Heart right ventricle (tissue), 16 donors: ENCODE data around the gene ANKRD13D. TPM values are rescaled to one million over a fixed set of nuclear protein-coding genes. Genes with fewer than 3 reads are reported as not detected.

Source experiments
- ATAC-seq, 8 donors: fragments of 200-7000 bp; cut with Tn5 transposase; one replicate each; pipeline ENCODE4 v1.9.1; 2020; ENCODE audit warnings: mild to moderate bottlenecking in 8 of 8, moderate library complexity in 8 of 8, moderate number of reproducible peaks in 1 of 8
- DNase-seq, 2 donors: peaks; one replicate each; pipeline ENCODE4 v3.0.0-alpha.2; 2020
- H3K27ac ChIP-seq, 10 donors: fragments of 200-600 bp; sonication (generic) in 2 of 10; one replicate each; pipeline versions ENCODE4 v1.5.0 to v1.8.0; 2020 to 2022; ENCODE audit warnings: mild to moderate bottlenecking in 3 of 10
- H3K27me3 ChIP-seq, 7 donors: fragments of 200-600 bp; one replicate each; pipeline ENCODE4 v1.8.0; 2021 to 2022; ENCODE audit warnings: mild to moderate bottlenecking in 2 of 7
- H3K36me3 ChIP-seq, 9 donors: fragments of 200-600 bp; sonication (generic) in 1 of 9; one replicate each; pipeline versions ENCODE4 v1.5.0 to v1.8.0; 2020 to 2022; ENCODE audit warnings: mild to moderate bottlenecking in 2 of 9
- H3K4me1 ChIP-seq, 9 donors: fragments of 200-600 bp; sonication (generic) in 1 of 9; one replicate each; pipeline versions ENCODE4 v1.5.0 to v1.8.0; 2020 to 2022; ENCODE audit warnings: mild to moderate bottlenecking in 4 of 9
- H3K4me3 ChIP-seq, 10 donors: fragments of 200-600 bp; sonication (generic) in 2 of 10; one replicate each; pipeline versions ENCODE4 v1.5.0 to v1.8.0; 2020 to 2022; ENCODE audit warnings: mild to moderate bottlenecking in 7 of 10, moderate library complexity in 2 of 10
- H3K9me3 ChIP-seq, 11 donors: fragments of 200-600 bp in 10 of 11; sonication (generic) in 2 of 11; one replicate each; pipeline versions ENCODE4 v1.5.0 to v1.8.0; 2013 to 2022; ENCODE audit warnings: mild to moderate bottlenecking in 2 of 11, control low read depth in 1 of 11, moderate library complexity in 1 of 11
- WGBS, 2 donors: extraction: QIAGEN DNeasy Blood & Tissue Kit; methylation state at CpG; one replicate each; pipeline ENCODE4 v1.1.7; 2013; ENCODE audit warnings: inconsistent platforms in 1 of 2; 5-methylcytosine and 5-hydroxymethylcytosine counted together
- intact Hi-C, 10 donors: fragments of 100-400 bp; cut with DNase I; formaldehyde crosslinking; loops; one replicate each; pipeline versions ENCODE4 v1.11.1 to v1.14.2; 2022
- polyA plus RNA-seq, 2 donors: library from polyadenylated mRNA; stranded (reverse); fragments of 200-250 nt; gene quantifications; one replicate each; pipeline ENCODE4 v1.2.3, GENCODE V29; 2013
- total RNA-seq, 10 donors: library from RNA; stranded (reverse); fragmentation: NEBNext Ultra II Directional in 3 of 10; extraction: Animal tissue kit (Norgen Biotek cat#: 25700) in 3 of 10; gene quantifications; one replicate each; pipeline versions ENCODE4 v1.2.1 to v1.2.4, GENCODE V29; 2021 to 2023
- TF ChIP-seq, protein P1 (sequence below), 9 donors: fragments of 200-600 bp; sonication (generic) in 2 of 9; IDR thresholded peaks; one replicate each; pipeline versions ENCODE4 v1.5.0 to v1.8.0; 2021 to 2022; ENCODE audit warnings: antibody characterized with exemption in 9 of 9, mild to moderate bottlenecking in 5 of 9, moderate library complexity in 1 of 9
- donor health status: Arrhythmogenic right ventricular cardiomyopathy.
- donor health status: ischemic (EF 13 %, LVEDD 7.1; RV severe dilation, severe dysfunction).
- donor health status: healthy with polysubstance abuse.
- donor health status: DM: no; HTN: yes; CAD: no.
- donor health status: DM: no; HTN: no; CAD: no.
- donor health status: ischemic (EF 25% LVEDD 6.9; RV normal size, moderate dysfunction).
- donor health status: ischemic (EF 25% LVEDD 5.7; RV mildly dilated, moderate dysfunction).
- donor health status: healthy.
- donor health status: DM: yes; HTN: yes; CAD: no.
- donor health status: Ischemic cardiomyopathy.
- donor health status: ischemic (EF 35%, LVEDD 5.7; RV mildly dilated, moderate dysfunction).
- donor health status: nonischemic (EF 11% LVEDD 7.7; RV severe dilation, severe dysfunction).
- donor health status: DM: yes; HTN: yes; CAD: no.
- donor health status: PGD.
- donor health status: ischemic (EF 29% LVEDD 5.4; RV normal size, mild dysfunction).
- donor health status: nonischemic (EF 23%, LVEDD 6.1; RV moderate dilation, normal function).

Gene ANKRD13D
- total and polyA plus RNA-seq, 12 donors = 7.9 to 39.4 (median 13.3) TPM

- peaks cover 74 to 99% (median 95%) of the 10 kb centered on the region in 9 donors for H3K4me1 ChIP-seq
- H3K4me3 ChIP-seq = peak overlapping the region in 3 of 10 donors; percentile 76 to 96 (median 77)
- TF ChIP-seq, protein P1, sequence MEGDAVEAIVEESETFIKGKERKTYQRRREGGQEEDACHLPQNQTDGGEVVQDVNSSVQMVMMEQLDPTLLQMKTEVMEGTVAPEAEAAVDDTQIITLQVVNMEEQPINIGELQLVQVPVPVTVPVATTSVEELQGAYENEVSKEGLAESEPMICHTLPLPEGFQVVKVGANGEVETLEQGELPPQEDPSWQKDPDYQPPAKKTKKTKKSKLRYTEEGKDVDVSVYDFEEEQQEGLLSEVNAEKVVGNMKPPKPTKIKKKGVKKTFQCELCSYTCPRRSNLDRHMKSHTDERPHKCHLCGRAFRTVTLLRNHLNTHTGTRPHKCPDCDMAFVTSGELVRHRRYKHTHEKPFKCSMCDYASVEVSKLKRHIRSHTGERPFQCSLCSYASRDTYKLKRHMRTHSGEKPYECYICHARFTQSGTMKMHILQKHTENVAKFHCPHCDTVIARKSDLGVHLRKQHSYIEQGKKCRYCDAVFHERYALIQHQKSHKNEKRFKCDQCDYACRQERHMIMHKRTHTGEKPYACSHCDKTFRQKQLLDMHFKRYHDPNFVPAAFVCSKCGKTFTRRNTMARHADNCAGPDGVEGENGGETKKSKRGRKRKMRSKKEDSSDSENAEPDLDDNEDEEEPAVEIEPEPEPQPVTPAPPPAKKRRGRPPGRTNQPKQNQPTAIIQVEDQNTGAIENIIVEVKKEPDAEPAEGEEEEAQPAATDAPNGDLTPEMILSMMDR (IDR thresholded peaks at IDR 0.05) = no peak
Observed at GRCh38 chr11:67271541-67272284, 17.4 kb upstream of the ANKRD13D start.

DNA sequence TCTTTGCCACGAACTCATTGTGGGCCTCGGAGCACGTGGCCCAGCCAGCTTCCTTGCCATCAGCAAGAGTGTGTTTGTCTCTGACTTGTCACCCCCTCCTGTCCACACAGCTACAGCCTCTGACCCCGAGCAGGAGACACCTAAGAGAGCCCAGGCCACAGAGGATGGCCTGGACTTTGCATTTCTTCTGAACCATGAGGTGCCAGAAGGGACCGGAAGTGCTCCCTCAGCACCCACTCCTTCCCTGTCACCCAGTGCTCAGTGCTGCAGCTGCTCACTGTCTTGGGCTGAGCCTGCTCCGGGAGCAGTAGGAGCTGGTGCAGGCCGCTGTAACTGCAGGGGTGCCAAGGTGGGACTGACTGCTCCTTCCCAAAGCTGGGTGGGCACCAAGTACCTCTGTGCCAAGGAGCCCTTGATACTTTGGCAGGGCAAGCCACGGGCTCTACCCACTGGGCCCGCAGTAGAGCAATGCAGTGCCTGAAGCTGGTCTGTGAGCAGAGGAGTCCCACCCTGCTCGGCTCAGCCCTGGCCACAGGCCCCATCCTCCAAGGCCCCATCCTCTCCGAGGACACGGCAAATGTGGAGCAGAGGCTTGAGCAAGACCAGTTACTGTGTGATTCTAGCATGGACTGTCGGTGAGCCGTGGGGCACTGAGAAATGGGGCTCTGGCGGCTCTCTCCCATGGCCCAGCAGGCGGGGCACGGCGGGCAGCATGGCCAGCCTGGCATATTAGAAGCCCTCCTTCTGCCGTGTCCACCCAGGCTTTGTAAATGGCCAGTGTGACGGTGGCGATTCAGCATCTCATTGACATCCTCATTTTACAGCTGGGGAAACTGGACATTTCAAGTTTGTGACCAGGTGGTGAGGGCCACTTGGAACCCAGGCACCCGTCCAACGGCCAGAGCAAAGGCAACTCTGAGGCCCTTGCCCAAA lies 16.5 kb upstream of the ANKRD13D start:
- no peaks in the 10 kb centered on the region for H3K27me3 ChIP-seq
- peak overlapping the region; percentile 33 to 98 (median 90) for H3K27ac ChIP-seq
- TF ChIP-seq, protein P1 (IDR thresholded peaks at IDR 0.05) = no peak
- intact Hi-C loops = loop anchor here in 3 of 10 donors (2.0 to 5.0 kb wide), 2 partner anchors 16 to 110 kb away; partner anchors contain the start of gene ANKRD13D (in 2 of the 3)
- H3K36me3 ChIP-seq = peaks cover 0 to 52% (median 0%) of the 10 kb centered on the region in 9 donors
- 51 to 63% methylated on average over 23 of the region's 23 CpGs for WGBS, 2 donors
- H3K4me3 ChIP-seq = peak overlapping the region in 2 of 10 donors; percentile 9 to 96
- DNase-seq (peak in 1 of 2 donors; percentile 39), ATAC-seq (peak in 1 of 8 donors; percentile 13)
- no peaks in the 10 kb centered on the region for H3K9me3 ChIP-seq
- H3K4me1 ChIP-seq = peaks cover 76 to 100% (median 100%) of the 10 kb centered on the region in 9 donors

More at GRCh38 chr11:67271541-67272284, 17.4 kb upstream of the ANKRD13D start:
- H3K9me3 ChIP-seq = no peaks in the 10 kb centered on the region
- DNase-seq (peak in 1 of 2 donors; percentile 35), ATAC-seq (no peak)
- 50 to 63% methylated on average over 19 of the region's 19 CpGs for WGBS, 2 donors
- H3K27ac ChIP-seq = peak overlapping the region; percentile 25 to 98 (median 90)
- H3K27me3 ChIP-seq = no peaks in the 10 kb centered on the region
- intact Hi-C loops = loop anchor here in 3 of 10 donors (2.0 to 5.0 kb wide), 2 partner anchors 17 to 111 kb away; partner anchors contain the start of gene ANKRD13D (in 2 of the 3)
- peaks cover 0 to 54% (median 0%) of the 10 kb centered on the region in 9 donors for H3K36me3 ChIP-seq

DNA sequence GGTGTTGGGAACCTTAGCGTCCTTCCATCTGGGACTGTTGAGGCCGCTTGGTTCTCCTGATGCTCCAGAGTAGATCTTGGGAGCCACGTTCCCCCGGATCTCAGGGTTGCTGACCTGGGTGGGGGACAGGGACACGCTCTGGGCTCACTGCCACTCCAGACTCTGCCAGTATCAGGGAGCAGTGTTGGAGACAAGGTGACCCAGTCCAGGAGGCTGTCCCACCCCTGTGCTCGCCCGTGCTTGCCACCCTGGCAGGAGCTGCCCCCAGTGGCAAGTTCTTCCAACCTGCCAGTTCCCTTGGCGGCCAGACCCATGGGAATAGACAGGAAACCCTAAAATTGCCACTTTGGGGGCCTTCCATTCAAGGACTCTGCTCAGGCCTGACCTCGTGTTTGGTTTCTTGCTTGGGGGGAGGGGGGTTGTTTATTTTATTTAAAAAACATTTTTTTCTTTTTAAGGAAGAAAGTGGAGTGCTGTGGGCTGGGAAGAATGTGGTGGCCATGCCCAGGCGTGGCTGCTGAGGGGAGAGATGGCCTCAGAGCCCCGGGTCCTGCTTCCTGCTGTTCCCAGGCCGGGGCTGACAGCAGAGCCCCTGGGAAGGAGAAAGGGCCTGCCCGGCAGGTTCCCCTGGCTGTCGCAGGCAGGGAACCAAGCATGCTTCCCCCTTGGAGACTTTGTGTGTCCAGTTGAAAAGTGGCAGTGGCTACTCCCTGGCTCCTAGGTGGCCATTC lies 15.7 kb upstream of the ANKRD13D start:
- TF ChIP-seq, protein P1 (IDR thresholded peaks at IDR 0.05) = peak in 1 of 9 donors; percentile 6
- peak in 5 of 8 donors; percentile 16 to 39 (median 26) for ATAC-seq
- Histone ChIP-seq H3K4me3 (peak overlapping the region in 3 of 10 donors; percentile 2 to 96 (median 6)), H3K4me1 (peaks cover 77 to 100% (median 100%) of the 10 kb centered on the region in 9 donors), H3K27me3 (no peaks in the 10 kb centered on the region), H3K36me3 (peaks cover 0 to 52% (median 0%) of the 10 kb centered on the region in 9 donors), H3K9me3 (no peaks in the 10 kb centered on the region), H3K27ac (peak overlapping the region; percentile 52 to 98 (median 90))
- 27 to 43% methylated on average over 14 of the region's 14 CpGs for WGBS, 2 donors
- intact Hi-C loops = loop anchor here in 3 of 10 donors (2.0 to 5.0 kb wide), 2 partner anchors 15 to 109 kb away; partner anchors contain the start of gene ANKRD13D (in 2 of the 3)
- DNase-seq = peak in 1 of 2 donors; percentile 52
